ENCODE data around the gene TFEB. TPM values are rescaled to one million over a fixed set of nuclear protein-coding genes. Genes with fewer than 3 reads are reported as not detected.

TFEB gene
- total RNA-seq, 1 experiment from 2014 or later: 7.3 TPM

DNA sequence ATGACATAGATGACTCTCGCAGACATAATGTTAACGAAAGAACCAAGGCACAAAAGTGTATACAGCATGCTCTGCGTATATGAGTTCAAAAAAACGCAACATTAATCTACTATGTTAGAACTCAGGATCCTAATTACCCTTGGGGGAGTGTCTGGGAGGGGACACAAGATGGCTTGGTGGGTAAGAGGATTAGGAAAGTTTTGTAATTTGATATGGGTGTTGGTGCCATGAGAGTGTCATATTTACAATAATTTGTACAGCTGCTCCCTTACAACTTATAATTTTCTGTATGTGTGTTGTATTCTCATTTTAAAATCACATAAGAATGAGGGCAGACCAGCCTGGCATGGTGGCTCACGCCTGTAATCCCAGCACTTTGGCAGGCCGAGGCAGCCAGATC lies 38.6 kb downstream of the TFEB start:
- no peaks in the 10 kb centered on the region for H3K36me3 ChIP-seq (ENCODE audit: low read depth)
- no peaks in the 10 kb centered on the region for H4K20me1 ChIP-seq (ENCODE audit: insufficient read depth)
- intact Hi-C loops (cut with micrococcal nuclease; ENCODE audit: unreplicated experiment): no loop called here
- no peaks in the 10 kb centered on the region for H3K9me3 ChIP-seq (ENCODE audit: insufficient read depth, low read depth)
- H3K9me2 ChIP-seq (ENCODE audit: insufficient read depth): no peaks in the 10 kb centered on the region
- no peak overlapping the region for H2AFZ ChIP-seq
- ChIA-PET CTCF (no interaction called here), POLR2A (ENCODE audit: unreplicated experiment) (no interaction called here)
- H3K4me1 ChIP-seq (replicated peaks; ENCODE audit: insufficient read depth): peaks cover 28% of the 10 kb centered on the region
- no peak overlapping the region for H3K4me2 ChIP-seq
- TF ChIP-seq, protein P1, sequence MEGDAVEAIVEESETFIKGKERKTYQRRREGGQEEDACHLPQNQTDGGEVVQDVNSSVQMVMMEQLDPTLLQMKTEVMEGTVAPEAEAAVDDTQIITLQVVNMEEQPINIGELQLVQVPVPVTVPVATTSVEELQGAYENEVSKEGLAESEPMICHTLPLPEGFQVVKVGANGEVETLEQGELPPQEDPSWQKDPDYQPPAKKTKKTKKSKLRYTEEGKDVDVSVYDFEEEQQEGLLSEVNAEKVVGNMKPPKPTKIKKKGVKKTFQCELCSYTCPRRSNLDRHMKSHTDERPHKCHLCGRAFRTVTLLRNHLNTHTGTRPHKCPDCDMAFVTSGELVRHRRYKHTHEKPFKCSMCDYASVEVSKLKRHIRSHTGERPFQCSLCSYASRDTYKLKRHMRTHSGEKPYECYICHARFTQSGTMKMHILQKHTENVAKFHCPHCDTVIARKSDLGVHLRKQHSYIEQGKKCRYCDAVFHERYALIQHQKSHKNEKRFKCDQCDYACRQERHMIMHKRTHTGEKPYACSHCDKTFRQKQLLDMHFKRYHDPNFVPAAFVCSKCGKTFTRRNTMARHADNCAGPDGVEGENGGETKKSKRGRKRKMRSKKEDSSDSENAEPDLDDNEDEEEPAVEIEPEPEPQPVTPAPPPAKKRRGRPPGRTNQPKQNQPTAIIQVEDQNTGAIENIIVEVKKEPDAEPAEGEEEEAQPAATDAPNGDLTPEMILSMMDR (conservative IDR thresholded peaks at IDR 0.05): no peak
- TF ChIP-seq EZH2 (IDR thresholded peaks at IDR 0.05; ENCODE audit: low read depth): no peak
- no peaks in the 10 kb centered on the region for H3K79me2 ChIP-seq (ENCODE audit: low read depth)
- peaks cover 9% of the 10 kb centered on the region for H3F3A ChIP-seq (ENCODE audit: insufficient read depth, low read depth)
- no peaks in the 10 kb centered on the region for H3K27me3 ChIP-seq (ENCODE audit: insufficient read depth, low read depth)
- H3K4me3 ChIP-seq: no peak overlapping the region
- BruUV-seq (replicated peaks): no TSS peak
- no peak for DNase-seq
- H3K27ac ChIP-seq: no peak overlapping the region

DNA sequence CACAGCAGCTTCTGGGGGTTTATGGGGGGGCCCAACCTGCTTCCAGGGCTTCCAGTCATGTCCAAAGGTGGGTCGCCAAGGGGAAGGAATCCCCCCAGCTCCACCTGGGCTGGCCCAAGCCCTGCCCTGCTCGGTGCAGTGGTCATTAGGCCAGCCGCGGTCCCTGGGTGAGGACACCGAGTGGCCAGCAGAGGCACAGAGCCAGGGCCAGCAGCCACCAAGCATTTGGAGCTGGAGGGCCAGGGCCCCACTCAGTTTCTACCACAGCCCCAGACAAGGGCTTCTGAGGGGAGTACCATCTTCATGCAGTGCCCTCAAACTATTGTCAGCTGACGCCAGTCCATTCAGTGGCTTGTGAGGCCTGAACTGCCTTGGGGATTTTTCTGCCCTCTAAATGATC lies 39.6 kb downstream of the TFEB start:
- Histone ChIP-seq H3K9me3 (ENCODE audit: insufficient read depth, low read depth) (no peaks in the 10 kb centered on the region), H3K79me2 (ENCODE audit: low read depth) (no peaks in the 10 kb centered on the region), H3K9me2 (ENCODE audit: insufficient read depth) (no peaks in the 10 kb centered on the region), H3F3A (ENCODE audit: insufficient read depth, low read depth) (peaks cover 9% of the 10 kb centered on the region), H3K4me3 (no peak overlapping the region), H3K36me3 (ENCODE audit: low read depth) (no peaks in the 10 kb centered on the region), H3K4me2 (no peak overlapping the region), H3K27me3 (ENCODE audit: insufficient read depth, low read depth) (no peaks in the 10 kb centered on the region), H4K20me1 (ENCODE audit: insufficient read depth) (no peaks in the 10 kb centered on the region), H3K27ac (no peak overlapping the region), H2AFZ (no peak overlapping the region), H3K4me1 (replicated peaks; ENCODE audit: insufficient read depth) (peaks cover 28% of the 10 kb centered on the region)
- intact Hi-C loops (cut with micrococcal nuclease; ENCODE audit: unreplicated experiment): no loop called here
- no peak for DNase-seq
- TF ChIP-seq EZH2 (IDR thresholded peaks at IDR 0.05; ENCODE audit: low read depth): no peak
- TF ChIP-seq, protein P1 (conservative IDR thresholded peaks at IDR 0.05): no peak
- ChIA-PET CTCF (interaction anchor here (1.1 kb wide), 1 partner anchor 18 kb away, joined by 6 read pairs; no protein-coding TSS in a partner anchor), POLR2A (ENCODE audit: unreplicated experiment) (no interaction called here)
- BruUV-seq (replicated peaks): no TSS peak

DNA sequence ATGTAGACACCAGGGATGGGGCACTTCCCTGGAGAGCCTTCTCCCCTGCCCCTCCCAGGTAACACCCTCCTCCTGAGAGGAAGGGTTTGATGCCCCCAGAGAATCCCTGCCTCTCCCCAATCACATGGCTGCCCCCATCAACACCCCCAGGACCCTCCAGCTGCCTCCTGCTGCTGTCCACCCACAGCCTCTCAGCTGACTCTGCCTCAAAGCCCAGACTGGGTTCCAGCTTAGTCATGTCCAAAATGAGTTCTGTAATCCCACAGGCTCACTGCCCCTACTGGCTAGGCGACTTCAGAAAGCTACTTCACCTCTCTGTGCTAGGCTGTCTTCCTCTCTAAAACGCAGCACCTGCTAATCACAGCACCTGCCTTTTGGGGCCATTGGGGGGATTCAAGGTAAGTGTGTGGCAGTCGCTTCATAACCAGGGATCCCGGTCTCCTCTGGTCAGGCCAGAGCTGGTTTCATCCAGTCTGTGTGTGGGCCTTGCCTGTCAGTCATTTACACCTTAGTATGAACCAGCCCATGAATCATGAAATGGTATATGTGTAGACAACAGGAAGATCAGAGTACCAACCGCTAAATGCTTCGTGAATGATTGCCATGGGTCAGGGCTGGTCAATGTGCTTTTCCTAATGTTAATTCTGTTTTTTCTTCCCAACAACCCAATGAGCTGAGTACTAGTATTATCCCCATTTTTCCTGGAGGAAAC lies 40.4 kb downstream of the TFEB start:
- no peaks in the 10 kb centered on the region for H4K20me1 ChIP-seq (ENCODE audit: insufficient read depth)
- ChIA-PET POLR2A (ENCODE audit: unreplicated experiment) (interaction anchor here (0.6 kb wide), 1 partner anchor 1265 kb away, joined by 3 read pairs; no protein-coding TSS in a partner anchor), CTCF (interaction anchor here (1.1 kb wide), 1 partner anchor 19 kb away, joined by 6 read pairs; no protein-coding TSS in a partner anchor)
- H3K36me3 ChIP-seq (ENCODE audit: low read depth): no peaks in the 10 kb centered on the region
- peaks cover 28% of the 10 kb centered on the region for H3K4me1 ChIP-seq (replicated peaks; ENCODE audit: insufficient read depth)
- no peak overlapping the region for H3K4me2 ChIP-seq
- H3F3A ChIP-seq (ENCODE audit: insufficient read depth, low read depth): peaks cover 9% of the 10 kb centered on the region
- DNase-seq: no peak
- no peaks in the 10 kb centered on the region for H3K27me3 ChIP-seq (ENCODE audit: insufficient read depth, low read depth)
- no peak overlapping the region for H2AFZ ChIP-seq
- H3K4me3 ChIP-seq: no peak overlapping the region
- TF ChIP-seq, protein P1 (conservative IDR thresholded peaks at IDR 0.05): no peak
- no peak for TF ChIP-seq EZH2 (IDR thresholded peaks at IDR 0.05; ENCODE audit: low read depth)
- no peaks in the 10 kb centered on the region for H3K9me3 ChIP-seq (ENCODE audit: insufficient read depth, low read depth)
- H3K79me2 ChIP-seq (ENCODE audit: low read depth): no peaks in the 10 kb centered on the region
- intact Hi-C loops (cut with micrococcal nuclease; ENCODE audit: unreplicated experiment): no loop called here
- no peaks in the 10 kb centered on the region for H3K9me2 ChIP-seq (ENCODE audit: insufficient read depth)
- BruUV-seq (replicated peaks): no TSS peak
- H3K27ac ChIP-seq: no peak overlapping the region
